Endothelial cell of umbilical vein (primary cell): ENCODE measurements around the gene SYTL1.

Experiments
- CTCF ChIP-seq, 2 donors: IDR thresholded peaks; 1 replicate in 1 of 2; 2 replicates in 1 of 2; pipeline ENCODE4 v1.5.1; 2011; ENCODE audit warnings: low read length in 2 of 2, mild to moderate bottlenecking in 2 of 2, moderate library complexity in 2 of 2, control low read depth in 1 of 2, inconsistent platforms in 1 of 2, low read depth in 1 of 2; ENCODE audit not compliant: insufficient read depth in 1 of 2; ENCODE audit errors: extremely low read depth in 1 of 2
- EZH2 ChIP-seq: IDR thresholded peaks from 2 replicates; pipeline ENCODE4 v1.6.1; 2012; ENCODE audit warnings: borderline replicate concordance, low read depth, mild to moderate bottlenecking, moderate library complexity, low read length, inconsistent platforms; ENCODE audit not compliant: severe bottlenecking
- MAX ChIP-seq: IDR thresholded peaks from 2 replicates; pipeline ENCODE4 v1.6.1; 2011; ENCODE audit not compliant: insufficient read depth, insufficient read length
- POLR2A ChIP-seq: IDR thresholded peaks from 2 replicates; pipeline ENCODE4 v1.6.1; 2012; ENCODE audit warnings: low read depth, mild to moderate bottlenecking, control low read depth, low read length
- POLR2AphosphoS5 ChIP-seq: IDR thresholded peaks from 2 replicates; pipeline ENCODE4 v1.6.1; 2012; ENCODE audit warnings: low read depth, mild to moderate bottlenecking, control low read depth, low read length, moderate library complexity; ENCODE audit not compliant: insufficient read depth

- TF ChIP-seq CTCF (IDR thresholded peaks at IDR 0.05; ENCODE audit: extremely low read depth in 1 of 2, insufficient read depth in 1 of 2, low read depth in 1 of 2, low read length in 2 of 2) (no peak), POLR2A (no peak), EZH2 (no peak), POLR2AphosphoS5 (no peak), MAX (no peak)
These were observed 11.0 kb upstream of the SYTL1 start for GRCh38 chr1:27330786-27331185.
